ENCODE results near the gene ERAS.

ERAS gene

GRCh38 chrX:48798318-48798717 is 28.0 kb upstream of the ERAS start:
- H3K4me1 ChIP-seq (ENCODE audit: control insufficient read depth, insufficient read depth, low read length), result no peaks in the 10 kb centered on the region
- no peaks in the 10 kb centered on the region for H3K36me3 ChIP-seq (ENCODE audit: control insufficient read depth, insufficient read depth, low read length)
- no peak overlapping the region for H3K4me3 ChIP-seq (ENCODE audit: insufficient read depth, low read depth, low read length)
- 90 to 96% methylated on average over 2 of the region's 2 CpGs for WGBS, 2 experiments
- no peaks in the 10 kb centered on the region for H3K27me3 ChIP-seq (ENCODE audit: control insufficient read depth, insufficient read depth, low read length, poor library complexity, severe bottlenecking)
- H3K9me3 ChIP-seq (ENCODE audit: control insufficient read depth, low read length), result no peaks in the 10 kb centered on the region
- H3K27ac ChIP-seq (ENCODE audit: insufficient read depth, low read depth, low read length, poor library complexity, severe bottlenecking), result no peak overlapping the region

- WGBS, 2 experiments, result 44 to 46% methylated on average over 17 of the region's 17 CpGs
- Histone ChIP-seq H3K36me3 (ENCODE audit: control insufficient read depth, insufficient read depth, low read length) (no peaks in the 10 kb centered on the region), H3K4me3 (ENCODE audit: insufficient read depth, low read depth, low read length) (peak overlapping the region; percentile 51), H3K27ac (ENCODE audit: insufficient read depth, low read depth, low read length, poor library complexity, severe bottlenecking) (peak overlapping the region; percentile 78), H3K27me3 (ENCODE audit: control insufficient read depth, insufficient read depth, low read length, poor library complexity, severe bottlenecking) (no peaks in the 10 kb centered on the region), H3K9me3 (ENCODE audit: control insufficient read depth, low read length) (no peaks in the 10 kb centered on the region), H3K4me1 (ENCODE audit: control insufficient read depth, insufficient read depth, low read length) (no peaks in the 10 kb centered on the region)
Observed at GRCh38 chrX:48800574-48801279, 25.6 kb upstream of the ERAS start.

GRCh38 chrX:48801280-48802088 is 24.8 kb upstream of the ERAS start, which contains the start of gene HDAC6:
Gene HDAC6 (plus strand): TSS chrX:48802067. CDS start chrX:48802693, 626 bp downstream.
- WGBS, 2 experiments, result 0% methylated on average over 89 of the region's 89 CpGs

GRCh38 chrX:48802089-48802904 is 24.0 kb upstream of the ERAS start:
- Histone ChIP-seq H3K9me3 (ENCODE audit: control insufficient read depth, low read length) (no peaks in the 10 kb centered on the region), H3K27ac (ENCODE audit: insufficient read depth, low read depth, low read length, poor library complexity, severe bottlenecking) (peak overlapping the region; percentile 97), H3K4me1 (ENCODE audit: control insufficient read depth, insufficient read depth, low read length) (no peaks in the 10 kb centered on the region), H3K27me3 (ENCODE audit: control insufficient read depth, insufficient read depth, low read length, poor library complexity, severe bottlenecking) (no peaks in the 10 kb centered on the region), H3K4me3 (ENCODE audit: insufficient read depth, low read depth, low read length) (peak overlapping the region; percentile 57), H3K36me3 (ENCODE audit: control insufficient read depth, insufficient read depth, low read length) (no peaks in the 10 kb centered on the region)
- WGBS, 2 experiments, result 3 to 4% methylated on average over 33 to 40 of the region's 40 CpGs

More at GRCh38 chrX:48801280-48802088, 24.8 kb upstream of the ERAS start, which contains the start of gene HDAC6:
- Histone ChIP-seq H3K27ac (ENCODE audit: insufficient read depth, low read depth, low read length, poor library complexity, severe bottlenecking) (peak within 1 kb of the TSS; percentile 97), H3K4me3 (ENCODE audit: insufficient read depth, low read depth, low read length) (peak within 1 kb of the TSS; percentile 57), H3K27me3 (ENCODE audit: control insufficient read depth, insufficient read depth, low read length, poor library complexity, severe bottlenecking) (no peaks in the 10 kb centered on the region), H3K36me3 (ENCODE audit: control insufficient read depth, insufficient read depth, low read length) (no peaks in the 10 kb centered on the region), H3K4me1 (ENCODE audit: control insufficient read depth, insufficient read depth, low read length) (no peaks in the 10 kb centered on the region), H3K9me3 (ENCODE audit: control insufficient read depth, low read length) (no peaks in the 10 kb centered on the region)

DNA sequence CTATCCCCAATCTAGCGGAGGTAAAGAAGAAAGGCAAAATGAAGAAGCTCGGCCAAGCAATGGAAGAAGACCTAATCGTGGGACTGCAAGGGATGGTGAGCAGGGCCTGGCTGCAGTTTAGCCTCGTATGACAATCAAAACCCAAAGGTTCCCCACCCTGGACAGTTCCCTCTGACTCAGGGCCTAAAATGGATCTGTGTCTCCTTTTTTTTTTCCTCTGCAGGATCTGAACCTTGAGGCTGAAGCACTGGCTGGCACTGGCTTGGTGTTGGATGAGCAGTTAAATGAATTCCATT is 23.5 kb upstream of the ERAS start:
- 57 to 64% methylated on average over 4 of the region's 4 CpGs for WGBS, 2 experiments
- Histone ChIP-seq H3K4me1 (ENCODE audit: control insufficient read depth, insufficient read depth, low read length) (no peaks in the 10 kb centered on the region), H3K36me3 (ENCODE audit: control insufficient read depth, insufficient read depth, low read length) (no peaks in the 10 kb centered on the region), H3K27me3 (ENCODE audit: control insufficient read depth, insufficient read depth, low read length, poor library complexity, severe bottlenecking) (no peaks in the 10 kb centered on the region), H3K27ac (ENCODE audit: insufficient read depth, low read depth, low read length, poor library complexity, severe bottlenecking) (no peak overlapping the region), H3K9me3 (ENCODE audit: control insufficient read depth, low read length) (no peaks in the 10 kb centered on the region), H3K4me3 (ENCODE audit: insufficient read depth, low read depth, low read length) (peak overlapping the region; percentile 57)

DNA sequence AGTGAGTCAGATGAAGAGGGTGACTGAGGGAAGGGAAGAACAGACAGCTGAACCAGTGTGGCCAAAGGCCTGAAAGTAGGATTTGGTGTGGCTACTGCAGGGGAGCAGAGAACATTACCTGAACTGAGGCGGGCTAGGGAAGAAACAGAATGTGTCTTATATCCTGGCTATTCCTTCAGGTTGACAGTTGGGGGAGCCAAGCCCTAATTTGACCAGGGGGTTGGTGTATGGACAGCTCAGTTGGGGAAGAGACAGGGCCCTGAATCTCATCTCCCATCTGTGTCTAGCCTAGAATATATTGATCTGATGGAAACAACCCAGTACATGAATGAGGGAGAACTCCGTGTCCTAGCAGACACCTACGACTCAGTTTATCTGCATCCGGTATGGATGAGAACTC is 20.2 kb upstream of the ERAS start:
- Histone ChIP-seq H3K36me3 (ENCODE audit: control insufficient read depth, insufficient read depth, low read length) (no peaks in the 10 kb centered on the region), H3K9me3 (ENCODE audit: control insufficient read depth, low read length) (no peaks in the 10 kb centered on the region), H3K4me1 (ENCODE audit: control insufficient read depth, insufficient read depth, low read length) (no peaks in the 10 kb centered on the region), H3K27ac (ENCODE audit: insufficient read depth, low read depth, low read length, poor library complexity, severe bottlenecking) (no peak overlapping the region), H3K4me3 (ENCODE audit: insufficient read depth, low read depth, low read length) (no peak overlapping the region), H3K27me3 (ENCODE audit: control insufficient read depth, insufficient read depth, low read length, poor library complexity, severe bottlenecking) (no peaks in the 10 kb centered on the region)
- 93 to 94% methylated on average over 4 of the region's 4 CpGs for WGBS, 2 experiments

DNA sequence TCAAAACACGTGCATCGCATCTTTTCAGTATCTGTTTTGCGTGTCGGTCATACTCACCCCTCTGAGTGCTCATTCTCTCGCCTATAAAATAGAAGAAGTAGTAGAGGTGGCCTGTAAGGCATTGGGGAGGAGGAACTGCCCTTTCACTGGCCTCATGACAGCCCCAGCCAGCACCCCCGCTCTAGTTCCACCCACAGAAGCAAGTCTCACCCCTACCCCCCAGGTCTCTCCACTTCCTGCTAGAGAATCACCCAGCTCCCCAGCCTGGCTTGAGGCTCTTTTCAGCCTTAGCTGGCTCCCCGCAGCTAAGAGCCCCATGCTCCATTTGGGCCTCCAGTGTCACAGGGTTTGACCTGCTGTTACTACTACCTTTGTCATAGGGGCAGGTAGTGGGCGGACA is 12.7 kb upstream of the ERAS start:
- no peaks in the 10 kb centered on the region for H3K4me1 ChIP-seq (ENCODE audit: control insufficient read depth, insufficient read depth, low read length)
- H3K27ac ChIP-seq (ENCODE audit: insufficient read depth, low read depth, low read length, poor library complexity, severe bottlenecking), result no peak overlapping the region
- no peaks in the 10 kb centered on the region for H3K9me3 ChIP-seq (ENCODE audit: control insufficient read depth, low read length)
- no peaks in the 10 kb centered on the region for H3K27me3 ChIP-seq (ENCODE audit: control insufficient read depth, insufficient read depth, low read length, poor library complexity, severe bottlenecking)
- no peak overlapping the region for H3K4me3 ChIP-seq (ENCODE audit: insufficient read depth, low read depth, low read length)
- H3K36me3 ChIP-seq (ENCODE audit: control insufficient read depth, insufficient read depth, low read length), result peaks cover 3% of the 10 kb centered on the region
- WGBS, 2 experiments, result 92 to 96% methylated on average over 8 of the region's 8 CpGs

DNA sequence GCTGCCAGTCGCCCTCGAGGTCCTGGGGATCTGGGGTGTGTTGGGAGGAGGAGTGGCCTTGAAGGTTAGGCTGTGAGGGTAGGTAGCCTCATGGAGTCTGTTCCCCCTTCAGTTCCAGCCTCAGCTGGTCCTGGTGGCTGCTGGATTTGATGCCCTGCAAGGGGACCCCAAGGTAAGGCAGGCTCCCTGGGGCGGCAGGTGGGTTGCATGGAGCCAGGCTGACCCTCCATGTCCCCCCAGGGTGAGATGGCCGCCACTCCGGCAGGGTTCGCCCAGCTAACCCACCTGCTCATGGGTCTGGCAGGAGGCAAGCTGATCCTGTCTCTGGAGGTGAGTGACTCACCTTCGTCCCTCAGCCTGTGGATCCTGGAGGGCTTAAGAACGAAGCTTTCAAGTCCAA is 11.6 kb upstream of the ERAS start:
- Histone ChIP-seq H3K36me3 (ENCODE audit: control insufficient read depth, insufficient read depth, low read length) (peaks cover 3% of the 10 kb centered on the region), H3K27ac (ENCODE audit: insufficient read depth, low read depth, low read length, poor library complexity, severe bottlenecking) (no peak overlapping the region), H3K4me3 (ENCODE audit: insufficient read depth, low read depth, low read length) (no peak overlapping the region), H3K27me3 (ENCODE audit: control insufficient read depth, insufficient read depth, low read length, poor library complexity, severe bottlenecking) (no peaks in the 10 kb centered on the region), H3K4me1 (ENCODE audit: control insufficient read depth, insufficient read depth, low read length) (no peaks in the 10 kb centered on the region), H3K9me3 (ENCODE audit: control insufficient read depth, low read length) (no peaks in the 10 kb centered on the region)
- 96% methylated on average over 8 of the region's 8 CpGs for WGBS, 2 experiments

- no peaks in the 10 kb centered on the region for H3K27me3 ChIP-seq (ENCODE audit: control insufficient read depth, insufficient read depth, low read length, poor library complexity, severe bottlenecking)
- no peaks in the 10 kb centered on the region for H3K9me3 ChIP-seq (ENCODE audit: control insufficient read depth, low read length)
- no peaks in the 10 kb centered on the region for H3K4me1 ChIP-seq (ENCODE audit: control insufficient read depth, insufficient read depth, low read length)
- WGBS, 2 experiments, result 87 to 97% methylated on average over 7 to 8 of the region's 8 CpGs
- H3K36me3 ChIP-seq (ENCODE audit: control insufficient read depth, insufficient read depth, low read length), result peaks cover 3% of the 10 kb centered on the region
- no peak overlapping the region for H3K27ac ChIP-seq (ENCODE audit: insufficient read depth, low read depth, low read length, poor library complexity, severe bottlenecking)
- no peak overlapping the region for H3K4me3 ChIP-seq (ENCODE audit: insufficient read depth, low read depth, low read length)
Observed at GRCh38 chrX:48815266-48815665, 11.0 kb upstream of the ERAS start.
